Measurements from ENCODE around the gene SHC2. TPM values are rescaled to one million over a fixed set of nuclear protein-coding genes. Genes with fewer than 3 reads are reported as not detected.

The SHC2 gene
- total and polyA plus RNA-seq, 2 donors (not counting 1 experiment from before 2014, with no cell fraction given): 0.02 to 2.5 TPM

GRCh38 chr19:416416-416815 lies 44.4 kb downstream of the SHC2 start:
- Histone ChIP-seq H3K4me2 (ENCODE audit: extremely low read depth, insufficient read depth, low read length) (no peak overlapping the region), H3K27me3 (ENCODE audit: control insufficient read depth, insufficient read depth, low read length) (no peaks in the 10 kb centered on the region), H3K4me3 (replicated peaks in 1 of 4; ENCODE audit: control extremely low read depth in 1 of 4, insufficient read depth in 1 of 4, low read depth in 3 of 4, low read length in 4 of 4) (no peak overlapping the region), H3K9ac (ENCODE audit: insufficient read depth, low read length) (no peak overlapping the region), H3K4me1 (ENCODE audit: control insufficient read depth, extremely low read depth, insufficient read depth, low read length) (no peaks in the 10 kb centered on the region), H4K20me1 (ENCODE audit: control insufficient read depth, extremely low read depth, insufficient read depth, low read length) (no peaks in the 10 kb centered on the region), H3K9me3 (ENCODE audit: control insufficient read depth, insufficient read depth, low read depth, low read length) (no peaks in the 10 kb centered on the region), H2AFZ (ENCODE audit: low read length) (no peak overlapping the region), H3K27ac (ENCODE audit: insufficient read depth, low read length) (no peak overlapping the region), H3K79me2 (ENCODE audit: control insufficient read depth, insufficient read depth, low read length) (no peaks in the 10 kb centered on the region), H3K36me3 (ENCODE audit: control insufficient read depth, insufficient read depth, low read length) (no peaks in the 10 kb centered on the region)
- no peak for DNase-seq (ENCODE audit: low read depth in 2 of 2)
- TF ChIP-seq, protein P1, sequence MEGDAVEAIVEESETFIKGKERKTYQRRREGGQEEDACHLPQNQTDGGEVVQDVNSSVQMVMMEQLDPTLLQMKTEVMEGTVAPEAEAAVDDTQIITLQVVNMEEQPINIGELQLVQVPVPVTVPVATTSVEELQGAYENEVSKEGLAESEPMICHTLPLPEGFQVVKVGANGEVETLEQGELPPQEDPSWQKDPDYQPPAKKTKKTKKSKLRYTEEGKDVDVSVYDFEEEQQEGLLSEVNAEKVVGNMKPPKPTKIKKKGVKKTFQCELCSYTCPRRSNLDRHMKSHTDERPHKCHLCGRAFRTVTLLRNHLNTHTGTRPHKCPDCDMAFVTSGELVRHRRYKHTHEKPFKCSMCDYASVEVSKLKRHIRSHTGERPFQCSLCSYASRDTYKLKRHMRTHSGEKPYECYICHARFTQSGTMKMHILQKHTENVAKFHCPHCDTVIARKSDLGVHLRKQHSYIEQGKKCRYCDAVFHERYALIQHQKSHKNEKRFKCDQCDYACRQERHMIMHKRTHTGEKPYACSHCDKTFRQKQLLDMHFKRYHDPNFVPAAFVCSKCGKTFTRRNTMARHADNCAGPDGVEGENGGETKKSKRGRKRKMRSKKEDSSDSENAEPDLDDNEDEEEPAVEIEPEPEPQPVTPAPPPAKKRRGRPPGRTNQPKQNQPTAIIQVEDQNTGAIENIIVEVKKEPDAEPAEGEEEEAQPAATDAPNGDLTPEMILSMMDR (conservative IDR thresholded peaks at IDR 0.05 in 1 of 2, IDR thresholded peaks at IDR 0.05 in 1 of 2; ENCODE audit: low read depth in 1 of 2, low read length in 2 of 2): no peak
- no peak for TF ChIP-seq EZH2 (IDR thresholded peaks at IDR 0.05; ENCODE audit: low read length, missing control alignments)

DNA sequence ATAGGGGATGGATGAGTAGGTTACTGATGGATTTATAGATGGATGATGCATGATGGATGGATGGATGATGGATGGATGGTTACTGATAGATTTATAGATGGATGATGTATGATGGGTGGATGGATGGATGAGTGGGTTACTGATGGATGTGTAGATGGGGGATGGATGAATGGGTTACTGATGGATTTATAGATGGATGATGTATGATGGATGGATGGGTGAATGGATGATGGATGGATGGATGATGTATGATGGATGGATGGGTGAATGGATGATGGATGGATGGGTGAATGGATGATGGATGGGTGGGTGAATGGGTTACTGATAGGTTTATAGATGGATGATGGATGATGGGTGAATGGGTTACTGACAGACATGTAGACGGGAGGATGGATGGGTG lies 45.5 kb downstream of the SHC2 start:
- H3K27ac ChIP-seq (ENCODE audit: insufficient read depth, low read length): no peak overlapping the region
- no peaks in the 10 kb centered on the region for H3K9me3 ChIP-seq (ENCODE audit: control insufficient read depth, insufficient read depth, low read depth, low read length)
- H3K4me3 ChIP-seq (replicated peaks in 1 of 4; ENCODE audit: control extremely low read depth in 1 of 4, insufficient read depth in 1 of 4, low read depth in 3 of 4, low read length in 4 of 4): no peak overlapping the region
- peaks cover 2% of the 10 kb centered on the region for H3K27me3 ChIP-seq (ENCODE audit: control insufficient read depth, insufficient read depth, low read length)
- H3K9ac ChIP-seq (ENCODE audit: insufficient read depth, low read length): no peak overlapping the region
- TF ChIP-seq, protein P1 (conservative IDR thresholded peaks at IDR 0.05 in 1 of 2, IDR thresholded peaks at IDR 0.05 in 1 of 2; ENCODE audit: low read depth in 1 of 2, low read length in 2 of 2): no peak
- no peak for TF ChIP-seq EZH2 (IDR thresholded peaks at IDR 0.05; ENCODE audit: low read length, missing control alignments)
- no peak overlapping the region for H3K4me2 ChIP-seq (ENCODE audit: extremely low read depth, insufficient read depth, low read length)
- H3K79me2 ChIP-seq (ENCODE audit: control insufficient read depth, insufficient read depth, low read length): no peaks in the 10 kb centered on the region
- no peaks in the 10 kb centered on the region for H3K36me3 ChIP-seq (ENCODE audit: control insufficient read depth, insufficient read depth, low read length)
- no peak for DNase-seq (ENCODE audit: low read depth in 2 of 2)
- H3K4me1 ChIP-seq (ENCODE audit: control insufficient read depth, extremely low read depth, insufficient read depth, low read length): no peaks in the 10 kb centered on the region
- H2AFZ ChIP-seq (ENCODE audit: low read length): no peak overlapping the region
- no peaks in the 10 kb centered on the region for H4K20me1 ChIP-seq (ENCODE audit: control insufficient read depth, extremely low read depth, insufficient read depth, low read length)

DNA sequence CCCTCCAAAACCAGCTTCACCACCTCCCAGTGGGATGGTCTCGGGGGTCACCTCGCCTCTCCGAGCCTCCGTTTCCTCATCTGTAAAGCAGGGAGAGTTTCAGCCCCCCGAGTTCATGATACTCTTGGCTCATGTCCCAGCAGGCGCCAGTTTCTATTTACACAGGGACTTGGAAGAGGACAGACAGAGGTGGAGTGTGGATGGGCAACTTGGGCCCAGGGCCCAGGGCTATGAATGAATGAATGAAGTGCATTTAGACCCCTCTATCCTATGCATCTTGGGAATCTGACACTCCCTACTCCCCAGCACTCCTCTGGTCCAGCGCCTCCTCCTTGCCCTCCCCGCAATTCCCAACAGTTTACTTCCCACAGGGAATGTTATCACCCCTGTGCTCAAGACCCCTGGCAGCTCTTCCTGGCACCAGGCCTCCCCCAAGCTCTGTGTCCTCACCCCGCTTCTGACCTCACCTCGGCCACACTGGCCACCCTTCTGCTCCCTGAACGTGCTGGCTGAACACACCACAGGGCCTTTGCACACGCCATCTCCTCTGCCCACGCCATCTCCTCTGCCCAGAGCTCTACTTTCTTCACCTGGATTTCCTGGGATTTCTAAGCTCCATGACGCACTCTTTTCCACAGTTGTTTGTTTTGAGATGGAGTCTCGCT lies 46.9 kb downstream of the SHC2 start:
- Histone ChIP-seq H3K27me3 (ENCODE audit: control insufficient read depth, insufficient read depth, low read length) (peaks cover 13% of the 10 kb centered on the region), H3K27ac (ENCODE audit: insufficient read depth, low read length) (no peak overlapping the region), H2AFZ (ENCODE audit: low read length) (no peak overlapping the region), H3K4me3 (replicated peaks in 1 of 4; ENCODE audit: control extremely low read depth in 1 of 4, insufficient read depth in 1 of 4, low read depth in 3 of 4, low read length in 4 of 4) (no peak overlapping the region), H4K20me1 (ENCODE audit: control insufficient read depth, extremely low read depth, insufficient read depth, low read length) (no peaks in the 10 kb centered on the region), H3K36me3 (ENCODE audit: control insufficient read depth, insufficient read depth, low read length) (no peaks in the 10 kb centered on the region), H3K4me2 (ENCODE audit: extremely low read depth, insufficient read depth, low read length) (no peak overlapping the region), H3K9ac (ENCODE audit: insufficient read depth, low read length) (no peak overlapping the region), H3K9me3 (ENCODE audit: control insufficient read depth, insufficient read depth, low read depth, low read length) (no peaks in the 10 kb centered on the region), H3K4me1 (ENCODE audit: control insufficient read depth, extremely low read depth, insufficient read depth, low read length) (no peaks in the 10 kb centered on the region), H3K79me2 (ENCODE audit: control insufficient read depth, insufficient read depth, low read length) (no peaks in the 10 kb centered on the region)
- no peak for DNase-seq (ENCODE audit: low read depth in 2 of 2)
- TF ChIP-seq EZH2 (IDR thresholded peaks at IDR 0.05; ENCODE audit: low read length, missing control alignments): no peak
- TF ChIP-seq, protein P1 (conservative IDR thresholded peaks at IDR 0.05 in 1 of 2, IDR thresholded peaks at IDR 0.05 in 1 of 2; ENCODE audit: low read depth in 1 of 2, low read length in 2 of 2): no peak
